HepG2 (cell line): ENCODE measurements around the gene SCN7A. TPM values are rescaled to one million over a fixed set of nuclear protein-coding genes. Genes with fewer than 3 reads are reported as not detected.

Source experiments
- E2F5 ChIP-seq: sonication (generic); formaldehyde crosslinking; conservative IDR thresholded peaks from 2 replicates; pipeline ENCODE4 v1.4.0; 2020; ENCODE audit warnings: missing genetic modification reagents
- FOXK1 ChIP-seq: sonication (generic); formaldehyde crosslinking; IDR thresholded peaks from 2 replicates; pipeline ENCODE4 v1.4.0; 2020; ENCODE audit warnings: low read depth, missing genetic modification reagents, borderline replicate concordance
- NCOA2 ChIP-seq: sonication (generic); formaldehyde crosslinking; IDR thresholded peaks from 2 replicates; pipeline ENCODE4 v1.8.0; 2022; ENCODE audit warnings: inconsistent platforms
- NR2F1 ChIP-seq, 2 experiments: fragments of 450-650 bp in 1 of 2; formaldehyde crosslinking in 1 of 2; IDR thresholded peaks; 2 replicates each; pipeline versions ENCODE4 v1.5.0 to v1.6.1; 2016 to 2020; ENCODE audit warnings: mild to moderate bottlenecking in 1 of 2, missing compliant biosample characterization in 1 of 2, missing genetic modification reagents in 1 of 2, moderate library complexity in 1 of 2
- PAX8 ChIP-seq: sonication (generic); formaldehyde crosslinking; IDR thresholded peaks from 2 replicates; pipeline ENCODE4 v1.8.0; 2022; ENCODE audit warnings: mild to moderate bottlenecking, missing genetic modification reagents, borderline replicate concordance
- REST ChIP-seq, 2 experiments: IDR thresholded peaks; 2 replicates each; pipeline ENCODE4 v1.6.1; 2011 to 2012; ENCODE audit warnings: low read length in 2 of 2, borderline replicate concordance in 1 of 2, low read depth in 1 of 2, mild to moderate bottlenecking in 1 of 2, moderate library complexity in 1 of 2
- RFX3 ChIP-seq: IDR thresholded peaks from 2 replicates; pipeline ENCODE4 v1.6.1; 2016; ENCODE audit warnings: missing biosample characterization, missing genetic modification reagents
- TOE1 ChIP-seq: sonication (generic); formaldehyde crosslinking; IDR thresholded peaks from 2 replicates; pipeline ENCODE4 v1.4.0; 2020; ENCODE audit warnings: mild to moderate bottlenecking, missing genetic modification reagents
- U2AF1 ChIP-seq: fragments of 200-400 bp; formaldehyde crosslinking; optimal IDR thresholded peaks from 2 replicates; pipeline ENCODE3; 2017; ENCODE audit warnings: mild to moderate bottlenecking, low read depth, low read length
- ZBTB34 ChIP-seq: sonication (generic); formaldehyde crosslinking; IDR thresholded peaks from 2 replicates; pipeline ENCODE4 v1.8.0; 2022; ENCODE audit warnings: mild to moderate bottlenecking, missing genetic modification reagents
- ZBTB43 ChIP-seq: sonication (generic); formaldehyde crosslinking; conservative IDR thresholded peaks from 2 replicates; pipeline ENCODE4 v1.4.0; 2020; ENCODE audit warnings: missing genetic modification reagents
- ZBTB49 ChIP-seq: sonication (generic); formaldehyde crosslinking; IDR thresholded peaks from 2 replicates; pipeline ENCODE4 v1.4.0; 2020; ENCODE audit warnings: missing genetic modification reagents, borderline replicate concordance
- ZC3H4 ChIP-seq: sonication (generic); formaldehyde crosslinking; IDR thresholded peaks from 2 replicates; pipeline ENCODE4 v1.4.0; 2020; ENCODE audit warnings: missing genetic modification reagents, borderline replicate concordance
- ZNF446 ChIP-seq: sonication (generic); formaldehyde crosslinking; IDR thresholded peaks from 2 replicates; pipeline ENCODE4 v1.5.0; 2020; ENCODE audit warnings: mild to moderate bottlenecking, missing genetic modification reagents
- ZNF768 ChIP-seq: sonication (generic); formaldehyde crosslinking; IDR thresholded peaks from 2 replicates; pipeline ENCODE4 v1.4.0; 2020; ENCODE audit warnings: missing genetic modification reagents
- polyA plus RNA-seq, 8 experiments: library from polyadenylated mRNA; depleted of rRNA in 3 of 8; stranded (reverse) in 7 of 8; unstranded in 1 of 8; fragments of >200 nt; fragmentation: Illumina TruSeq in 4 of 8; extraction: Trizol in 4 of 8; gene quantifications; 2 replicates each; pipeline versions ENCODE4 v1.2.1 to v1.2.3, GENCODE V29; 2011 to 2016; ENCODE audit warnings: low read depth in 4 of 8, missing spikeins in 1 of 8, mixed read lengths in 1 of 8; ENCODE audit not compliant: insufficient read depth in 1 of 8
- total RNA-seq, 5 experiments: library from RNA; depleted of rRNA; stranded (reverse); fragments of >200 nt; fragmentation: Illumina TruSeq; extraction: Trizol; gene quantifications; 2 replicates each; pipeline ENCODE4 v1.2.3, GENCODE V29; 2016; ENCODE audit warnings: low read depth in 1 of 5

The SCN7A gene
- total and polyA plus RNA-seq, 2 of the 13 experiments (the other 11 are each of a cell fraction or from before 2014, with no cell fraction given) = 0.01 TPM; not detected in 1

GRCh38 chr2:166375736-166376487 lies 118.1 kb downstream of the SCN7A start, which contains the start of gene SCN9A (continued):
- TF ChIP-seq TOE1 = 0 out of 2 replicates have a peak, but pooled peaks have one; percentile 41
- TF ChIP-seq E2F5 (CRISPR knock-in tag) = 0 out of 2 replicates have a peak, but pooled peaks have one; percentile 34
- TF ChIP-seq FOXK1 (CRISPR knock-in tag) = 0 out of 2 replicates have a peak, but pooled peaks have one; percentile 43
- TF ChIP-seq ZBTB43 (CRISPR knock-in tag) = 0 out of 2 replicates have a peak, but pooled peaks have one; percentile 34
- no peak for TF ChIP-seq ZC3H4 (CRISPR knock-in tag)
- no peak for TF ChIP-seq NR2F1 (CRISPR knock-in tag; IDR thresholded peaks at IDR 0.05)
- peak in 1 of 2 experiments; percentile 71; a peak in 1 of 4 replicates for TF ChIP-seq REST (IDR thresholded peaks at IDR 0.05; ENCODE audit: borderline replicate concordance in 1 of 2, low read depth in 1 of 2, low read length in 2 of 2)
- peak; percentile 86 for TF ChIP-seq ZBTB34 (CRISPR knock-in tag)
- TF ChIP-seq ZBTB49 (CRISPR knock-in tag) = no peak
- 0 out of 2 replicates have a peak, but pooled peaks have one; percentile 11 for TF ChIP-seq RFX3 (CRISPR knock-in tag)
- TF ChIP-seq ZNF446 (CRISPR knock-in tag) = 0 out of 2 replicates have a peak, but pooled peaks have one; percentile 33
- TF ChIP-seq ZNF768 (CRISPR knock-in tag) = peak; percentile 76; the same call in 1 of the 2 replicates
- TF ChIP-seq U2AF1 = no peak
- TF ChIP-seq PAX8 (CRISPR knock-in tag) = no peak; the same call in 1 of the 2 replicates
- TF ChIP-seq NCOA2 (CRISPR knock-in tag) = no peak; the same call in 1 of the 2 replicates
